ENCODE data around the gene KRT13. TPM values are rescaled to one million over a fixed set of nuclear protein-coding genes. Genes with fewer than 3 reads are reported as not detected.

Gene KRT13
- total and polyA plus RNA-seq, 2 donors (not counting 1 experiment from before 2014, with no cell fraction given) = not detected

- Histone ChIP-seq H3K27me3 (replicated peaks in 1 of 4; ENCODE audit: control extremely low read depth in 1 of 4, control insufficient read depth in 3 of 4, insufficient read depth in 4 of 4, low read length in 3 of 4) (peaks cover 0 to 50% (median 17%) of the 10 kb centered on the region in 4 experiments), H2AFZ (ENCODE audit: insufficient read depth, low read depth, low read length, poor library complexity, severe bottlenecking) (no peak overlapping the region), H4K20me1 (ENCODE audit: control insufficient read depth, insufficient read depth, low read length, poor library complexity, severe bottlenecking) (no peaks in the 10 kb centered on the region), H3K79me2 (ENCODE audit: control insufficient read depth, insufficient read depth, low read length) (no peaks in the 10 kb centered on the region), H3K36me3 (replicated peaks in 1 of 2; ENCODE audit: control extremely low read depth in 1 of 2, control insufficient read depth in 1 of 2, extremely low read depth in 1 of 2, insufficient read depth in 2 of 2, low read length in 1 of 2) (no peaks in the 10 kb centered on the region), H3K4me3 (ENCODE audit: control extremely low read depth in 1 of 5, extremely low read depth in 1 of 5, insufficient read depth in 1 of 5, low read depth in 2 of 5, low read length in 4 of 5) (no peak overlapping the region), H3K4me2 (replicated peaks; ENCODE audit: low read depth, low read length, poor library complexity, severe bottlenecking) (no peak overlapping the region), H3K4me1 (ENCODE audit: control insufficient read depth in 2 of 2, insufficient read depth in 2 of 2, low read length in 2 of 2) (peaks cover 13 to 15% of the 10 kb centered on the region in 2 donors), H3K27ac (ENCODE audit: low read length in 2 of 2) (no peak overlapping the region), H3K9ac (ENCODE audit: low read length) (no peak overlapping the region), H3K9me3 (ENCODE audit: control extremely low read depth in 1 of 3, control insufficient read depth in 2 of 3, insufficient read depth in 1 of 3, low read length in 2 of 3) (peaks cover 0 to 7% (median 0%) of the 10 kb centered on the region in 3 donors)
- intact Hi-C loops (cut with micrococcal nuclease) = no loop called here
- H3K27ac Mint-ChIP-seq = no peak overlapping the region
- H3K4me1 Mint-ChIP-seq = peaks cover 9% of the 10 kb centered on the region
- ChIA-PET CTCF (interaction anchor here (0.6 to 1.7 kb wide), 2 partner anchors 17 to 37 kb away, joined by 3 to 8 read pairs; no protein-coding TSS in a partner anchor), POLR2A (no interaction called here)
- DNase-seq (no peak), ATAC-seq (ENCODE audit: low read depth) (no peak)
- peaks cover 64% of the 10 kb centered on the region for H3K27me3 Mint-ChIP-seq
- WGBS (ENCODE audit: insufficient coverage) = no CpG with 5 or more reads among the region's 1 CpG
- H3K4me3 Mint-ChIP-seq = no peak overlapping the region
- no peak for TF ChIP-seq CTCF (IDR thresholded peaks at IDR 0.05)
- TF ChIP-seq EZH2 (IDR thresholded peaks at IDR 0.05; ENCODE audit: borderline replicate concordance, insufficient read depth, low read depth, low read length, poor library complexity, severe bottlenecking) = no peak
- no peaks in the 10 kb centered on the region for H3K9me3 Mint-ChIP-seq (ENCODE audit: insufficient read depth)
Measured at GRCh38 chr17:41531993-41532392, 26.6 kb upstream of the KRT13 start.

- Histone ChIP-seq H3K36me3 (replicated peaks in 1 of 2; ENCODE audit: control extremely low read depth in 1 of 2, control insufficient read depth in 1 of 2, extremely low read depth in 1 of 2, insufficient read depth in 2 of 2, low read length in 1 of 2) (no peaks in the 10 kb centered on the region), H3K4me3 (ENCODE audit: control extremely low read depth in 1 of 5, extremely low read depth in 1 of 5, insufficient read depth in 1 of 5, low read depth in 2 of 5, low read length in 4 of 5) (no peak overlapping the region), H3K27ac (ENCODE audit: low read length in 2 of 2) (no peak overlapping the region), H3K79me2 (ENCODE audit: control insufficient read depth, insufficient read depth, low read length) (no peaks in the 10 kb centered on the region), H3K9ac (ENCODE audit: low read length) (no peak overlapping the region), H3K9me3 (ENCODE audit: control extremely low read depth in 1 of 3, control insufficient read depth in 2 of 3, insufficient read depth in 1 of 3, low read length in 2 of 3) (peaks cover 0 to 7% (median 0%) of the 10 kb centered on the region in 3 donors), H3K4me2 (replicated peaks; ENCODE audit: low read depth, low read length, poor library complexity, severe bottlenecking) (no peak overlapping the region), H3K27me3 (replicated peaks in 1 of 4; ENCODE audit: control extremely low read depth in 1 of 4, control insufficient read depth in 3 of 4, insufficient read depth in 4 of 4, low read length in 3 of 4) (peaks cover 0 to 47% (median 17%) of the 10 kb centered on the region in 4 experiments), H2AFZ (ENCODE audit: insufficient read depth, low read depth, low read length, poor library complexity, severe bottlenecking) (no peak overlapping the region), H4K20me1 (ENCODE audit: control insufficient read depth, insufficient read depth, low read length, poor library complexity, severe bottlenecking) (no peaks in the 10 kb centered on the region), H3K4me1 (ENCODE audit: control insufficient read depth in 2 of 2, insufficient read depth in 2 of 2, low read length in 2 of 2) (peaks cover 13 to 16% of the 10 kb centered on the region in 2 donors)
- intact Hi-C loops (cut with micrococcal nuclease) = no loop called here
- Mint-ChIP-seq H3K4me3 (no peak overlapping the region), H3K27me3 (peaks cover 60% of the 10 kb centered on the region), H3K9me3 (ENCODE audit: insufficient read depth) (no peaks in the 10 kb centered on the region), H3K27ac (no peak overlapping the region), H3K4me1 (peaks cover 9% of the 10 kb centered on the region)
- CTCF ChIA-PET = no interaction called here
- POLR2A ChIA-PET = no interaction called here
- 92% methylated on average over 2 of the region's 8 CpGs for WGBS (ENCODE audit: insufficient coverage)
- no peak for TF ChIP-seq CTCF (IDR thresholded peaks at IDR 0.05)
- no peak for TF ChIP-seq EZH2 (IDR thresholded peaks at IDR 0.05; ENCODE audit: borderline replicate concordance, insufficient read depth, low read depth, low read length, poor library complexity, severe bottlenecking)
- ATAC-seq (ENCODE audit: low read depth) (no peak), DNase-seq (no peak)
Measured at GRCh38 chr17:41530062-41531048, 24.9 kb upstream of the KRT13 start.

Data from B cell (primary cell).